Measurements from ENCODE around the gene ABCA4.

GRCh38 chr1:94101613-94102525 lies 19.1 kb downstream of the ABCA4 start:
- no peak for TF ChIP-seq CTCF (IDR thresholded peaks at IDR 0.05)
- TF ChIP-seq POLR2A (IDR thresholded peaks at IDR 0.05) = no peak
